Prostate gland (tissue), 2 donors: ENCODE results near the gene FMOD.

Source experiments
- POLR2A ChIP-seq: fragments of 450-650 bp; IDR thresholded peaks from one replicate; pipeline ENCODE4 v1.6.1; 2016; ENCODE audit warnings: antibody characterized with exemption, mild to moderate bottlenecking
- POLR2AphosphoS5 ChIP-seq: sonication (generic); formaldehyde crosslinking; IDR thresholded peaks from one replicate; pipeline ENCODE4 v1.6.1; 2017; ENCODE audit warnings: antibody characterized with exemption
- TF ChIP-seq, protein P1 (sequence below), 4 experiments: fragments of 200-600 bp in 2 of 4; fragments of 450-650 bp in 2 of 4; sonication (generic) in 2 of 4; IDR thresholded peaks; 1 replicate in 3 of 4; 2 replicates in 1 of 4; pipeline ENCODE4 v1.5.1; 2016 to 2019; ENCODE audit warnings: antibody characterized with exemption in 4 of 4, mild to moderate bottlenecking in 2 of 4, moderate library complexity in 2 of 4

DNA sequence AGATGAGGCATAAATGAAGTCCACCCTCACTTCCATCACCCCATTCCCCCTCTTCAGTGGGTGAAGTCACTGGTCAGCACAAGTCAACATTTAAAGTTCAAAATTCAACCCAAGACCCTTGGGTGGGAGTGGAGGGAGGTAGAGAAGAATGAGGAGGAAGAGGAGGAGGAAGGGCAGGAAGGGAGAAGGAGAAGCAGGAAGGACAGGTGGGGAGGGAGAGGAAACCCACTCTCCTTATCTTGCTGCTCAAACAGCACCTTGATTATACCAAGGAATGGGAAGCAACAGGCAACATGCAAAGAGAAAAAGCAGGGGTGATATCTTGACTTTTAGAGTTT, 49.6 kb downstream of the FMOD start:
- TF ChIP-seq, protein P1, sequence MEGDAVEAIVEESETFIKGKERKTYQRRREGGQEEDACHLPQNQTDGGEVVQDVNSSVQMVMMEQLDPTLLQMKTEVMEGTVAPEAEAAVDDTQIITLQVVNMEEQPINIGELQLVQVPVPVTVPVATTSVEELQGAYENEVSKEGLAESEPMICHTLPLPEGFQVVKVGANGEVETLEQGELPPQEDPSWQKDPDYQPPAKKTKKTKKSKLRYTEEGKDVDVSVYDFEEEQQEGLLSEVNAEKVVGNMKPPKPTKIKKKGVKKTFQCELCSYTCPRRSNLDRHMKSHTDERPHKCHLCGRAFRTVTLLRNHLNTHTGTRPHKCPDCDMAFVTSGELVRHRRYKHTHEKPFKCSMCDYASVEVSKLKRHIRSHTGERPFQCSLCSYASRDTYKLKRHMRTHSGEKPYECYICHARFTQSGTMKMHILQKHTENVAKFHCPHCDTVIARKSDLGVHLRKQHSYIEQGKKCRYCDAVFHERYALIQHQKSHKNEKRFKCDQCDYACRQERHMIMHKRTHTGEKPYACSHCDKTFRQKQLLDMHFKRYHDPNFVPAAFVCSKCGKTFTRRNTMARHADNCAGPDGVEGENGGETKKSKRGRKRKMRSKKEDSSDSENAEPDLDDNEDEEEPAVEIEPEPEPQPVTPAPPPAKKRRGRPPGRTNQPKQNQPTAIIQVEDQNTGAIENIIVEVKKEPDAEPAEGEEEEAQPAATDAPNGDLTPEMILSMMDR (IDR thresholded peaks at IDR 0.05): no peak
- TF ChIP-seq POLR2A (no peak), POLR2AphosphoS5 (no peak)
